Muscle of leg (tissue), 16 donors: ENCODE measurements around the gene NKAIN4. TPM values are rescaled to one million over a fixed set of nuclear protein-coding genes. Genes with fewer than 3 reads are reported as not detected.

Experiments used
- DNase-seq: peaks from one replicate; pipeline ENCODE4 v3.0.0; 2013
- H3K27ac ChIP-seq: one replicate; pipeline ENCODE4 v1.5.1; 2013; ENCODE audit warnings: mild to moderate bottlenecking, low read length, control low read depth
- H3K27me3 ChIP-seq: one replicate; pipeline ENCODE4 v1.6.1; 2013; ENCODE audit warnings: low read length; ENCODE audit not compliant: control insufficient read depth, insufficient read depth
- H3K36me3 ChIP-seq: one replicate; pipeline ENCODE4 v1.6.1; 2013; ENCODE audit warnings: low read length; ENCODE audit not compliant: control insufficient read depth, insufficient read depth
- H3K4me1 ChIP-seq: one replicate; pipeline ENCODE4 v1.6.1; 2013; ENCODE audit warnings: low read length; ENCODE audit not compliant: control insufficient read depth, insufficient read depth
- H3K4me3 ChIP-seq: one replicate; pipeline ENCODE4 v1.5.1; 2013; ENCODE audit warnings: low read length, control low read depth
- H3K9me3 ChIP-seq: replicated peaks from 2 replicates; pipeline ENCODE4 v1.6.1; 2013; ENCODE audit warnings: low read depth, low read length; ENCODE audit not compliant: control insufficient read depth
- WGBS: methylation state at CpG from one replicate; pipeline ENCODE4 v1.1.5; 2013; ENCODE audit warnings: missing lambda C conversion rate; ENCODE audit not compliant: insufficient coverage; 5-methylcytosine and 5-hydroxymethylcytosine counted together
- long read RNA-seq, 11 donors: transcript quantifications; one replicate each; lab custom pipeline, GENCODE V29; 2026
- polyA plus RNA-seq, 8 donors: library from polyadenylated mRNA; unstranded; fragments of 120-200 nt; gene quantifications; one replicate each; pipeline versions ENCODE4 v1.2.1 to v1.2.3, GENCODE V29; 2013; ENCODE audit warnings: inconsistent platforms in 1 of 8, low replicate concordance in 1 of 8; ENCODE audit not compliant: insufficient read length in 8 of 8, insufficient read depth in 1 of 8
- total RNA-seq: library from RNA; stranded (reverse); fragments of 120-200 nt; gene quantifications from one replicate; pipeline ENCODE4 v1.2.4, GENCODE V29; 2013

Gene NKAIN4
- total RNA-seq (28.5 TPM), polyA plus RNA-seq (10 to 100 TPM; 28.9 to 58.0 (median 38.9) TPM)
- long read RNA-seq, donor 1, partial matches to known transcripts, result 0 of 5 reads
- long read RNA-seq, donor 1, other reads (novel, unspliced or antisense), result 0 of 5 reads
- long read RNA-seq, donor 2, result 0 reads
- long read RNA-seq, donor 3, transcript NKAIN4-203 (7 exons, 1,430 nt), result major isoform, 14 of 126 reads
- long read RNA-seq, donor 3, partial matches to known transcripts, result 98 of 126 reads
- long read RNA-seq, donor 3, other reads (novel, unspliced or antisense), result 13 of 126 reads
- long read RNA-seq, donor 4, transcript NKAIN4-203 (7 exons, 1,430 nt), result major isoform, 10 of 10 reads
- long read RNA-seq, donor 4, partial matches to known transcripts, result 0 of 10 reads
- long read RNA-seq, donor 4, other reads (novel, unspliced or antisense), result 0 of 10 reads
- long read RNA-seq, donor 5, transcript NKAIN4-203 (7 exons, 1,430 nt), result major isoform, 16 of 126 reads
- long read RNA-seq, donor 5, partial matches to known transcripts, result 92 of 126 reads
- long read RNA-seq, donor 5, other reads (novel, unspliced or antisense), result 18 of 126 reads
- long read RNA-seq, donor 6, transcript NKAIN4-203 (7 exons, 1,430 nt), result major isoform, 19 of 67 reads
- long read RNA-seq, donor 6, partial matches to known transcripts, result 15 of 67 reads
- long read RNA-seq, donor 6, other reads (novel, unspliced or antisense), result 31 of 67 reads
- long read RNA-seq, donor 7, transcript NKAIN4-203 (7 exons, 1,430 nt), result major isoform, 8 of 19 reads
- long read RNA-seq, donor 7, partial matches to known transcripts, result 0 of 19 reads
- long read RNA-seq, donor 7, other reads (novel, unspliced or antisense), result 11 of 19 reads
- long read RNA-seq, donor 8, transcript NKAIN4-203 (7 exons, 1,430 nt), result major isoform, 6 of 16 reads
- long read RNA-seq, donor 8, partial matches to known transcripts, result 0 of 16 reads
- long read RNA-seq, donor 8, other reads (novel, unspliced or antisense), result 10 of 16 reads
- long read RNA-seq, donor 9, transcript NKAIN4-203 (7 exons, 1,430 nt), result major isoform, 8 of 8 reads
- long read RNA-seq, donor 9, partial matches to known transcripts, result 0 of 8 reads
- long read RNA-seq, donor 9, other reads (novel, unspliced or antisense), result 0 of 8 reads
- long read RNA-seq, donor 10, transcript NKAIN4-203 (7 exons, 1,430 nt), result major isoform, 14 of 30 reads
- long read RNA-seq, donor 10, partial matches to known transcripts, result 9 of 30 reads
- long read RNA-seq, donor 10, other reads (novel, unspliced or antisense), result 7 of 30 reads
- long read RNA-seq, donor 11, transcript NKAIN4-203 (7 exons, 1,430 nt), result major isoform, 5 of 12 reads
- long read RNA-seq, donor 11, partial matches to known transcripts, result 0 of 12 reads
- long read RNA-seq, donor 11, other reads (novel, unspliced or antisense), result 7 of 12 reads

- peak within 1 kb of the TSS; percentile 70 for H3K27ac ChIP-seq
- H3K4me1 ChIP-seq, result peaks cover 63% of the 10 kb centered on the region
- no peaks in the 10 kb centered on the region for H3K9me3 ChIP-seq
- peak within 1 kb of the TSS; percentile 46 for H3K4me3 ChIP-seq
- DNase-seq, result no peak
- H3K36me3 ChIP-seq, result peaks cover 9% of the 10 kb centered on the region
- H3K27me3 ChIP-seq, result peaks cover 28% of the 10 kb centered on the region
- 0% methylated on average over 25 of the region's 46 CpGs for WGBS
These were observed at the start of gene NKAIN4 for GRCh38 chr20:63254232-63254605. NKAIN4 (minus strand) TSS chr20:63254463; CDS start chr20:63254450, 13 bp downstream.

- WGBS, result no CpG with 5 or more reads among the region's 5 CpGs
- peaks cover 4% of the 10 kb centered on the region for H3K4me1 ChIP-seq
- DNase-seq, result no peak
- H3K27me3 ChIP-seq, result peaks cover 7% of the 10 kb centered on the region
- no peak overlapping the region for H3K27ac ChIP-seq
- no peak overlapping the region for H3K4me3 ChIP-seq
- no peaks in the 10 kb centered on the region for H3K9me3 ChIP-seq
- H3K36me3 ChIP-seq, result no peaks in the 10 kb centered on the region
These were observed 48.9 kb upstream of the NKAIN4 start for GRCh38 chr20:63303095-63303666.

GRCh38 chr20:63301671-63302070, 47.4 kb upstream of the NKAIN4 start:
- Histone ChIP-seq H3K27me3 (peaks cover 14% of the 10 kb centered on the region), H3K4me1 (peaks cover 17% of the 10 kb centered on the region), H3K36me3 (no peaks in the 10 kb centered on the region), H3K4me3 (no peak overlapping the region), H3K9me3 (no peaks in the 10 kb centered on the region), H3K27ac (no peak overlapping the region)
- DNase-seq, result no peak
- no CpG with 5 or more reads among the region's 1 CpG for WGBS

- no peak overlapping the region for H3K27ac ChIP-seq
- H3K27me3 ChIP-seq, result peaks cover 37% of the 10 kb centered on the region
- H3K36me3 ChIP-seq, result no peaks in the 10 kb centered on the region
- peaks cover 32% of the 10 kb centered on the region for H3K4me1 ChIP-seq
- H3K4me3 ChIP-seq, result no peak overlapping the region
- no peaks in the 10 kb centered on the region for H3K9me3 ChIP-seq
- WGBS, result 92% methylated on average over 15 of the region's 17 CpGs
- DNase-seq, result no peak
These were observed 44.6 kb upstream of the NKAIN4 start for GRCh38 chr20:63298731-63299312.

- Histone ChIP-seq H3K27ac (no peak overlapping the region), H3K27me3 (peaks cover 40% of the 10 kb centered on the region), H3K4me3 (no peak overlapping the region), H3K9me3 (no peaks in the 10 kb centered on the region), H3K36me3 (no peaks in the 10 kb centered on the region), H3K4me1 (peaks cover 39% of the 10 kb centered on the region)
- 83% methylated on average over 13 of the region's 16 CpGs for WGBS
- DNase-seq, result no peak
These were observed 43.7 kb upstream of the NKAIN4 start for GRCh38 chr20:63297796-63298572.

- H3K27ac ChIP-seq, result no peak overlapping the region
- H3K36me3 ChIP-seq, result no peaks in the 10 kb centered on the region
- no peak overlapping the region for H3K4me3 ChIP-seq
- H3K27me3 ChIP-seq, result peaks cover 40% of the 10 kb centered on the region
- WGBS, result 65% methylated on average over 11 of the region's 11 CpGs
- no peak for DNase-seq
- no peaks in the 10 kb centered on the region for H3K9me3 ChIP-seq
- H3K4me1 ChIP-seq, result peaks cover 43% of the 10 kb centered on the region
These were observed 43.1 kb upstream of the NKAIN4 start for GRCh38 chr20:63297371-63297781.

GRCh38 chr20:63296531-63297299, 42.5 kb upstream of the NKAIN4 start:
- no peak for DNase-seq
- H3K27me3 ChIP-seq, result peaks cover 40% of the 10 kb centered on the region
- 32% methylated on average over 16 of the region's 18 CpGs for WGBS
- H3K4me1 ChIP-seq, result peaks cover 50% of the 10 kb centered on the region
- H3K36me3 ChIP-seq, result no peaks in the 10 kb centered on the region
- H3K4me3 ChIP-seq, result no peak overlapping the region
- no peak overlapping the region for H3K27ac ChIP-seq
- H3K9me3 ChIP-seq, result no peaks in the 10 kb centered on the region

GRCh38 chr20:63295846-63296245, 41.6 kb upstream of the NKAIN4 start:
- H3K4me1 ChIP-seq, result peaks cover 56% of the 10 kb centered on the region
- H3K4me3 ChIP-seq, result no peak overlapping the region
- WGBS, result 15% methylated on average over 18 of the region's 20 CpGs
- H3K9me3 ChIP-seq, result no peaks in the 10 kb centered on the region
- DNase-seq, result no peak
- no peak overlapping the region for H3K27ac ChIP-seq
- no peaks in the 10 kb centered on the region for H3K36me3 ChIP-seq
- peaks cover 40% of the 10 kb centered on the region for H3K27me3 ChIP-seq
